Peyer's patch (tissue), 4 donors: Measurements from ENCODE around the gene MALSU1.

Source experiments
- CTCF ChIP-seq, 6 experiments: fragments of 450-650 bp in 4 of 6; fragments of 200-600 bp in 2 of 6; sonication (generic) in 1 of 6; IDR thresholded peaks; one replicate each; pipeline ENCODE4 v1.5.1; 2017 to 2019; ENCODE audit warnings: antibody characterized with exemption in 6 of 6, mild to moderate bottlenecking in 3 of 6, moderate library complexity in 1 of 6
- POLR2A ChIP-seq, 2 donors: fragments of 450-650 bp; IDR thresholded peaks; one replicate each; pipeline ENCODE4 v1.5.1; 2017; ENCODE audit warnings: antibody characterized with exemption in 2 of 2, mild to moderate bottlenecking in 2 of 2, moderate library complexity in 2 of 2

- no peak for TF ChIP-seq POLR2A (IDR thresholded peaks at IDR 0.05)
- no peak for TF ChIP-seq CTCF (IDR thresholded peaks at IDR 0.05)
Observed at GRCh38 chr7:23350466-23350865, 51.3 kb downstream of the MALSU1 start.
